Caki2 (cell line): ENCODE results near the gene ABHD11. TPM values are rescaled to one million over a fixed set of nuclear protein-coding genes. Genes with fewer than 3 reads are reported as not detected.
"Not testable (repeated sequence)": the region's sequence is repeated elsewhere in the genome, so short reads cannot be mapped to it uniquely, and the experiment has no call there.

ENCODE experiments used
- DNase-seq: peaks from one replicate; pipeline ENCODE4 v3.0.0-alpha.2; 2015; ENCODE audit warnings: low read depth
- in situ Hi-C: cut with HindIII; loops from 2 replicates; pipeline ENCODE4 v1.10.0; 2016; ENCODE audit warnings: low sequenced_read_pairs, low pct_unique_long_range_greater_than_20kb, mixed read lengths
- total RNA-seq: library from RNA; depleted of rRNA; stranded (reverse); fragments of >200 nt; shearing (Covaris generic); gene quantifications from 2 replicates; pipeline ENCODE4 v1.2.3, GENCODE V29; 2014; ENCODE audit warnings: low replicate concordance

Gene ABHD11
- total RNA-seq, 1 experiment from 2014 or later = 45.0 TPM

GRCh38 chr7:73723813-73724212, 14.8 kb downstream of the ABHD11 start:
- in situ Hi-C loops = no loop called here
- DNase-seq = no peak

GRCh38 chr7:73722785-73723184, 15.8 kb downstream of the ABHD11 start:
- no peak for DNase-seq
- in situ Hi-C loops = no loop called here

GRCh38 chr7:73722182-73722581, 16.4 kb downstream of the ABHD11 start:
- in situ Hi-C loops = not testable (repeated sequence)
- peak; percentile 49 for DNase-seq

- DNase-seq = no peak
- in situ Hi-C loops = no loop called here
Measured at GRCh38 chr7:73721377-73721817, 17.2 kb downstream of the ABHD11 start.

- DNase-seq, in situ Hi-C loops: not testable (repeated sequence)
Measured at GRCh38 chr7:73720443-73720842, 18.2 kb downstream of the ABHD11 start.

GRCh38 chr7:73719806-73720169, 18.8 kb downstream of the ABHD11 start:
- DNase-seq = no peak
- in situ Hi-C loops = no loop called here

GRCh38 chr7:73718905-73719805, 19.4 kb downstream of the ABHD11 start, which contains the start of gene STX1A:
Gene STX1A (minus strand): TSS chr7:73719669. CDS start chr7:73719631, 38 bp downstream.
- in situ Hi-C loops = no loop called here

GRCh38 chr7:73718438-73718881, 20.1 kb downstream of the ABHD11 start:
- DNase-seq = peak; percentile 56
- in situ Hi-C loops = no loop called here

More at GRCh38 chr7:73718905-73719805, 19.4 kb downstream of the ABHD11 start, which contains the start of gene STX1A:
- peak; percentile 52 for DNase-seq

GRCh38 chr7:73717991-73718405, 20.6 kb downstream of the ABHD11 start:
- DNase-seq = peak; percentile 79
- in situ Hi-C loops = no loop called here

GRCh38 chr7:73717025-73717807, 21.4 kb downstream of the ABHD11 start:
- in situ Hi-C loops = no loop called here
- DNase-seq = no peak

GRCh38 chr7:73716318-73716890, 22.2 kb downstream of the ABHD11 start:
- in situ Hi-C loops = no loop called here
- no peak for DNase-seq

GRCh38 chr7:73715648-73716317, 22.8 kb downstream of the ABHD11 start:
- peak; percentile 98 for DNase-seq
- in situ Hi-C loops = no loop called here

- DNase-seq, in situ Hi-C loops: not testable (repeated sequence)
Measured at GRCh38 chr7:73713319-73713718, 25.3 kb downstream of the ABHD11 start.

- DNase-seq = no peak
- in situ Hi-C loops = no loop called here
Measured at GRCh38 chr7:73712773-73713172, 25.8 kb downstream of the ABHD11 start.

GRCh38 chr7:73708961-73709549, 29.5 kb downstream of the ABHD11 start:
- in situ Hi-C loops = no loop called here

GRCh38 chr7:73707045-73707631, 31.5 kb downstream of the ABHD11 start:
- in situ Hi-C loops = no loop called here
- DNase-seq = peak; percentile 92

More at GRCh38 chr7:73708961-73709549, 29.5 kb downstream of the ABHD11 start:
- DNase-seq = no peak
